H7 (cell line): ENCODE data around the gene WFS1. TPM values are rescaled to one million over a fixed set of nuclear protein-coding genes. Genes with fewer than 3 reads are reported as not detected.

Experiments used
- DNase-seq: peaks from one replicate; pipeline ENCODE4 v3.0.0; 2012
- H3K27me3 ChIP-seq: 2 replicates; pipeline ENCODE4 v1.6.0; 2011; ENCODE audit warnings: mild to moderate bottlenecking, low read length; ENCODE audit not compliant: control insufficient read depth, insufficient read depth
- H3K36me3 ChIP-seq: replicated peaks from 2 replicates; pipeline ENCODE4 v1.5.1; 2011; ENCODE audit warnings: low read length; ENCODE audit not compliant: control insufficient read depth, insufficient read depth
- H3K4me3 ChIP-seq: 2 replicates; pipeline ENCODE4 v1.5.1; 2011; ENCODE audit warnings: low read depth, mild to moderate bottlenecking, control low read depth, low read length, moderate library complexity; ENCODE audit not compliant: insufficient read depth
- total RNA-seq: library from RNA; depleted of rRNA; stranded (reverse); fragments of >200 nt; shearing (Covaris generic); gene quantifications from 2 replicates; pipeline ENCODE4 v1.2.3, GENCODE V29; 2014

The WFS1 gene
- total RNA-seq, 1 experiment from 2014 or later = 22.6 TPM

GRCh38 chr4:6332042-6332668 lies 62.5 kb downstream of the WFS1 start:
- peak; percentile 91 for DNase-seq
- H3K27me3 ChIP-seq = no peaks in the 10 kb centered on the region
- no peak overlapping the region for H3K4me3 ChIP-seq
- H3K36me3 ChIP-seq = no peaks in the 10 kb centered on the region

GRCh38 chr4:6332669-6333050 lies 63.0 kb downstream of the WFS1 start:
- no peak for DNase-seq
- H3K27me3 ChIP-seq = no peaks in the 10 kb centered on the region
- no peaks in the 10 kb centered on the region for H3K36me3 ChIP-seq
- H3K4me3 ChIP-seq = no peak overlapping the region

- H3K27me3 ChIP-seq = no peaks in the 10 kb centered on the region
- H3K36me3 ChIP-seq = no peaks in the 10 kb centered on the region
- peak; percentile 74 for DNase-seq
- no peak overlapping the region for H3K4me3 ChIP-seq
Observed at GRCh38 chr4:6333301-6334202, 63.9 kb downstream of the WFS1 start.

- Histone ChIP-seq H3K4me3 (no peak overlapping the region), H3K36me3 (no peaks in the 10 kb centered on the region), H3K27me3 (no peaks in the 10 kb centered on the region)
- DNase-seq = no peak
Observed at GRCh38 chr4:6334203-6334887, 64.7 kb downstream of the WFS1 start.

GRCh38 chr4:6335040-6335590 lies 65.5 kb downstream of the WFS1 start:
- DNase-seq = peak; percentile 78
- H3K27me3 ChIP-seq = no peaks in the 10 kb centered on the region
- no peaks in the 10 kb centered on the region for H3K36me3 ChIP-seq
- no peak overlapping the region for H3K4me3 ChIP-seq

GRCh38 chr4:6336166-6336565 lies 66.5 kb downstream of the WFS1 start:
- Histone ChIP-seq H3K36me3 (no peaks in the 10 kb centered on the region), H3K27me3 (no peaks in the 10 kb centered on the region), H3K4me3 (no peak overlapping the region)
- DNase-seq = no peak

GRCh38 chr4:6337331-6337935 lies 67.8 kb downstream of the WFS1 start:
- DNase-seq = peak; percentile 68
- Histone ChIP-seq H3K36me3 (no peaks in the 10 kb centered on the region), H3K27me3 (no peaks in the 10 kb centered on the region), H3K4me3 (no peak overlapping the region)

- DNase-seq = no peak
- Histone ChIP-seq H3K36me3 (no peaks in the 10 kb centered on the region), H3K27me3 (no peaks in the 10 kb centered on the region), H3K4me3 (no peak overlapping the region)
Observed at GRCh38 chr4:6338175-6338950, 68.7 kb downstream of the WFS1 start.

- Histone ChIP-seq H3K4me3 (no peak overlapping the region), H3K36me3 (no peaks in the 10 kb centered on the region), H3K27me3 (no peaks in the 10 kb centered on the region)
- DNase-seq = no peak
Observed at GRCh38 chr4:6338951-6339817, 69.5 kb downstream of the WFS1 start.

- DNase-seq = no peak
- Histone ChIP-seq H3K36me3 (no peaks in the 10 kb centered on the region), H3K27me3 (no peaks in the 10 kb centered on the region)
Observed at GRCh38 chr4:6339818-6340445, 70.3 kb downstream of the WFS1 start.

GRCh38 chr4:6340446-6341015 lies 70.9 kb downstream of the WFS1 start:
- H3K4me3 ChIP-seq = no peak overlapping the region
- DNase-seq = no peak
- no peaks in the 10 kb centered on the region for H3K27me3 ChIP-seq
- no peaks in the 10 kb centered on the region for H3K36me3 ChIP-seq

More at GRCh38 chr4:6339818-6340445, 70.3 kb downstream of the WFS1 start:
- H3K4me3 ChIP-seq = no peak overlapping the region

- Histone ChIP-seq H3K27me3 (no peaks in the 10 kb centered on the region), H3K4me3 (no peak overlapping the region), H3K36me3 (no peaks in the 10 kb centered on the region)
- no peak for DNase-seq
Observed at GRCh38 chr4:6341696-6342095, 72.0 kb downstream of the WFS1 start.
